Activated CD8-positive, alpha-beta memory T cell treated with anti-CD3 and anti-CD28 coated beads, Interleukin-2, amount 50 U/mL, for 1 hour (primary cell): Measurements from ENCODE around the gene ZSCAN31.
"Not testable (repeated sequence)": the region's sequence is repeated elsewhere in the genome, so short reads cannot be mapped to it uniquely, and the experiment has no call there.

ENCODE experiments used
- DNase-seq: peaks from one replicate; pipeline ENCODE4 v3.0.0-alpha.2; 2020; ENCODE audit errors: extremely low read depth

ZSCAN31 gene

GRCh38 chr6:28335564-28336283 is at the start of gene ZSCAN31:
ZSCAN31 (minus strand) TSS chr6:28336148; CDS start chr6:28329683, 6,465 bp downstream.
- DNase-seq = peak; percentile 75

GRCh38 chr6:28384143-28384533 is 48.2 kb upstream of the ZSCAN31 start:
- no peak for DNase-seq

DNA sequence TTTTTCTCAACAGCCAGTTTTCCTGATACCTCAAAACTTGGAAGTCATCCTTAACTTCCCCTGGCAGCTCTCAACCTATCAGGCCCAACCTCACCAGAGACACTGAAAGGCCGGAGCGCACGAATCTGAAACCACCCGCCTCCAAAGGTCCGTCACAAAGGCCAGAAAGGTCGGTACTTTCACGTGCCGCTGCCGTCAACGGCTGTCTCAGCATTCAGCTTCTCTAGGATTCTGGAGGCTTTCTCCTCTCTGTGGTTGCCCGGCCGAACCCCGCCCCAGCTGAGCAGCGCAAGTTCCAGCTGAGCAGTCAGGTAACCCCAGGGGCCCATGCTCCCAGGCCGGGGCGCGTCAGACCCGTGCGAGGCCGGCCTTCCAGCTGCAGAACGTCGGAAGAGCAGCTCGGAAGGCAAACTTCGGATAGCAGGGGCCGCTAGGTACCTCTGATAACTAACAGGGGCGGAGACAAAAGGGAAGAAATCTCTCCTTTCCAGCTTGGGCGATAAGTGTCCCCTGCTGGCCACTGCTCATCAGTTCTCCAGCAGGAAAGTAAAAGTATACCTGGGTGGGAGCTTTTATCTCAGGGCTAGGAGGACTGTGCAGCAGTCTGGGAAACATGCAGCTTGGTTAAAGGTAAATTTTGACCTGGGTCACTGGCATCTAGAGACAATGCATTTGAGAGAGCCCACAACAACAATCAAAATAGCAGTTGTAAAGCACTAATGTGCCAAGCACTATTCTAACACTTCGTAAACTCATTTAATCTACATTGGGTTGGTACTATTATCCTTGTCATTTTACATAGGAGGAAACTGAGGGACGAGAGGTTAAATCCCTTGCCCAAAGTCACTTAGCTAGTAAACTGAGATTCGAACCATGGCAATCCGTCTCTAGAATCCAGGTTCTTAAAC is 47.5 kb upstream of the ZSCAN31 start:
- DNase-seq = no peak

DNA sequence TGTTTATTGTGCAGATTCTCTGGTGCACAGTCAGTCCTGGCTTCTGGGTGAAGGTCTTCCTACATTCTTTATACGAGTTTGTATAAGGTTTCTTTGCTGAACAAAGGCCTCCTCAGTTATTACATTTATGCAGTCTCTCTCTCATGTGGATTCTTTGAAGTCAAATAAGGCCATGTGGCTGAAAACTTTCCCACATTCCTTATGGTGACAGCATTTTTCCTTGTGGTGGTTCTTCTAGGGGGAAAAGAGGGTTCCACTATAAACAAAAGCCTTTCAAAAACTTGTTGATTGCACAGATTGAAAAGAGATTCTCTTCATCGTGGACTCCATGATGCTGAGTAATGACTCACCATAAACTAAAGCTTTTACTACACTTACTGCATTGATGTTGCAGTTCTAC is 44.4 kb upstream of the ZSCAN31 start:
- no peak for DNase-seq

- DNase-seq = no peak
These were observed 42.7 kb upstream of the ZSCAN31 start for GRCh38 chr6:28378644-28379043.

DNA sequence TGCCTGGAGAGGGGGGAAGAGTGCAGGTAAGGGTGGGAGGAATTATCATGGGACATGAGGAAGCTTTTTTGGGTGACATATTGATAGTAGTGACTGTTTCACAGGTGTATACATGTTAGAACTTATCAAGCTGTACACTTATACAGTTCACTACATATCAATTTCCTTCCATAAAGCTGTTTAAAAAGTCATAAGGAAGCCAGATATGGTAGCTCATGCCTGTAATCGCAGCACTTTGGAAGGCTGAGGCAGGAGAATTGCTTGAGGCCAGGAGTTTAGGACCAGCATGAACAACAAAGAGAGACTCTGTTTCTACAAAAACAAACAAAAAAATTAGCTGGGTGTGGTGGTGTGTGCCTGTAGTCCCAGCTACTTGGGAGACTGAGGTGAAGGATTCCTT is 41.9 kb upstream of the ZSCAN31 start:
- no peak for DNase-seq

DNA sequence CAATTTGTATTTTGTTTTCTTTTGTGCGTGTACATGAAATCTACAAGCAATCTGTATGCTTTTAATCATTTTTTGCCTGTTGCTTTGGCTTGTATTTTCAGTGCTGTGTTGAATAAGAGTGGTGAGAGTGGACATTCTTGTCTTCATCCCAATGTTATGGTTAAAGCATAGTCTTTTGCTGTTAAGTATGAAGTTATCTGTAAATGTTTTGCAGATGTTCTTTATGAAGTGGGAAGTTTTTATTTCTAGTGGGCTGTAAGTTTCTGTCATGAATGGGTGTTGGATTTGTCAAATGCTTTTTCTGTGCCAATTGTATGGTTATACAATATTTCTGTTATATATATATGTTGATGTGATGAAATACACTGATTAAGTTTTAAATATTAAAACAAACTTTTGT is 38.0 kb upstream of the ZSCAN31 start:
- no peak for DNase-seq

GRCh38 chr6:28371706-28372451 is 35.9 kb upstream of the ZSCAN31 start:
- DNase-seq = no peak

DNA sequence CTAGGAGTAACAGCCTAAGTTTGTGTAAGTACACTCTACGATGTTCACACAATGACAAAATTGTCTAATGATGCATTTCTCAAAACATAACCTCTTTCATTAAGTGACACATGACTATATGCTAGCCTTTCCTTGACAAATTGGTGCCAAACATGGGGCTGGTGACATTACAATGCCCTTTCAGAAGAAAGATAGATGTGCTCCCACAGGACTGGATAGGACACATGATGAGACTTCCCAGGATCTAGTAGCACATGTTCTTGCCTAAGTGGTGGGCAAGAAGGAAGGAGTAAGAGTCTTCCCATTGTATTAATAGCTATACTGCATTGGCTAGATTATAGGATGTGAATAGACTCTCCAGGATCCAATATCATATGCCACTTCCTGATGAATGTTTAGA is 35.3 kb upstream of the ZSCAN31 start:
- no peak for DNase-seq

DNA sequence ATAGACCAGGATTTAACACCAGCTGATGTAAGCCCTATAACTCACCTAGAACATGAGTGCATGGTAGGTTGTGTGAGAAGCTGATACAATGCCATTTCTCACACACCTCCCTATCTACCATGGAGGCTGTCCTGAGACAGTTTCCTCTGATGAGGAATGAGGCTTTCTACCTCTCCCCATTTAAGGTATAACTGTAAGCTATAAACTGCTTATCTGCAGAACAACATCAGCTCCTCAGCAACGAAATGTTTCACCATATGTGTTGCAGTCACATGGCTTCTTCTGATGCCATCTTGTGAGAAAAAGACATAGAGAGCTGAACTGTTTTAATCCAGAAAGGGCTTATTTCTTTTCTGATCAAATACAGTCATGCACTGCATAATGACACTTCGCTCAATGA is 34.5 kb upstream of the ZSCAN31 start:
- no peak for DNase-seq

- DNase-seq = no peak
These were observed 33.5 kb upstream of the ZSCAN31 start for GRCh38 chr6:28369463-28369862.

DNA sequence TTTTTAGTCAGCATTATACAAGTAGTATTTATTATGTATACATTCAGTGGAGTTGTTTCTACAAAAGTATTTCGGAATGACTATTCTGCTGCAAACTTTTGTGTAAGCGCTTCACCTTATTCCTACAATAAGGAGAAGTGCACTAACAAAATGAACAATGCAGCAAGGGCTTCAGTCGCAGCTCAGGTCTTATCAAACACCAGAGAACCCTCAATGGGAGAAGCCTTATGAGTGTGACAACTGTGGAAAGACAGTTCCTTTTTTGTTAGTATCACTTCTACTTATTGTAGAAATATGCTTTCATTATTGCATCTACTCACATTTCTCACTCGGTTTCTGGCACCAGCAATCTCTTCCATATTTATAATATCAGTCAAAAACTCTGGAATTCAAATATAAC is 32.6 kb upstream of the ZSCAN31 start:
- DNase-seq = no peak

- DNase-seq = not testable (repeated sequence)
These were observed 29.6 kb upstream of the ZSCAN31 start for GRCh38 chr6:28365590-28365989.

DNA sequence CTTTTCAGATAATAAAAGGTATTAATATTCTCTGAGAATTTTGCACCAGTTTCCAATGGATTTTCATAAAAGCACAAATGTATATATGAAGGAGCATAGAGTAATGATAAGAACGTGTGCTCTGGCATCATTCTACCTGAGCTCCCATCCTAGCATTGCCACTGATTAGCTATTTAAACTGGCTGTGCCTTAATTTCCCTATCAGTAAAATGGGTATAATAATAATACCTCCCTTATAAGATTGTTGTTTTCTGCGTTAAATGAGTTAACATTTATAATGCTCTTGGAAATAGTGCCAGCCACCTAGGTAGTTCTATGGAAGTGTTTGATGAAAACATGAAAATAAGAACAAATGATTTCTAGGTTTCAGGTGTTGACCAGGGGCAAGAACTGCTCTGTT is 25.0 kb upstream of the ZSCAN31 start:
- DNase-seq = no peak

DNA sequence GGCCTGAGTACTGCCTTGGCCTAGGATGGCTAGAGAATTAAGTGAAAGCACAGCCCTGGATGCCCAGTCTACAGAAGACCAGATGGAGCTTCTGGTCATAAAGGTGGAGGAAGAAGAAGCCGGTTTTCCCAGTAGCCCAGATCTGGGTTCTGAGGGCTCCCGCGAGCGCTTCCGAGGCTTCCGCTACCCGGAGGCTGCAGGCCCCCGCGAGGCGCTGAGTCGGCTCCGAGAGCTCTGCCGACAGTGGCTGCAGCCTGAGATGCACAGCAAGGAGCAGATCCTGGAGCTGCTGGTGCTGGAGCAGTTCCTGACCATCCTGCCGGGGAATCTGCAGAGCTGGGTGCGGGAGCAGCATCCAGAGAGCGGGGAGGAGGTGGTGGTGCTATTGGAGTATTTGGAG is 23.6 kb upstream of the ZSCAN31 start:
- DNase-seq = not testable (repeated sequence)

GRCh38 chr6:28357036-28357435 is 21.1 kb upstream of the ZSCAN31 start:
- DNase-seq = no peak

DNA sequence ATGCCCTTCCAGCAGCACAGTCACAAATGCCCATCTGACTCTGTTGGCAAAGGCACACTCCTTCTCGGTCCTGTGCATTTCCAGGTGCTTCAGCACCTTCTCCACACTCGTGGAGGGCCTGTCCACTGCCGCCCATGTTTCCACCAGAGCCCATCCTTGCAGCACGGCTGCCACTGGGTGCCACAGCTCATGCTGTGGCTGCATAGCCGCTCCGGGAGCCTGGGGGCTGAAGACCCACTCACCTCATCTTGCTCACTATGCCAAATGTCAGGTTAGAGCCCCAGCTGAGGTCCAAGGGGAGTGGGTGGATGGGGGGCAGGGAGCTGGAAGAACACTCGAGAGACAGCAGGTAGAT is 20.7 kb upstream of the ZSCAN31 start:
- DNase-seq = no peak

DNA sequence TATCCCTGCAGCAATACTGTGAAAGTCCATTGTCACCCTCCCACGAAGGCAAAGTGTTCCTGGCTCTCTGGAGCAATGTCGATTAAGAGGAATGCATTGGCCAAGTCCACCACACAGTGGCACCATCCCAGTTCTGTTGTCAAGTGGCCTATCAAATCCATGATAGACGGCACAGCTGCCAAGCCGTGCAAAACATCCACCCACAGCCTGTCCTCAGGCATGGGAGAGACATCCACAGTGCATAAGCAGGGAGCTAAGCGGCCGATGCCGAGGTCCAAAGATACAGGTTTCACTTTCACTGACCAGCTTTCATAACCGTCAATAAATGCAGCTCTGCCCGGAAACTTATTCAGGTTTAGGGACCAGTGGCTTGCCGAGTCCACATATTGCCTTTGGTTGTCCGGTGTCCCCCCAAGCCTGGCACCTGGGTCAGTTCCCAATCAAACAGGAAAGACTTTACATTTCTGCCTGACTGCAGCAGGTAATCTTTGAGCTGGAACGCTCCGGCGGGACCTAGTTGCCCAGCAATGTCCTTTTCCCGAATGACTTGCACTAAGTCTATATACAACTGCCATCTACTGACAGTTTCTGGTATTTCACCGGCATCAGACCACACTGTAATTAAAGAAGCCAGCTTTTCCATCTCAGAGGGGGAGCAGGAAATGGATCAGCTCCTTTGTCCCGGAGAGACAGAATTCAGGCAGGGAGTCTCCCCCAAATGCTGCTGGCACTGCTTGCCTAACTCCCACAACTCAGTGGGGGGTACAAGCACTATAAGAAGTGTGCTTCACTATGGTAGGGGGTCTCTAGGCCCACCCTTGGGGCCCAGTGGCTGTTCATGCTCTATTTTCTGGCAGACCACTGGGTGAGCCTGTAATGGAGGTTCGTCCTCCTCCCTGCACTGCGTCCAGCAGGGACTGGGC is 20.1 kb upstream of the ZSCAN31 start:
- no peak for DNase-seq

DNA sequence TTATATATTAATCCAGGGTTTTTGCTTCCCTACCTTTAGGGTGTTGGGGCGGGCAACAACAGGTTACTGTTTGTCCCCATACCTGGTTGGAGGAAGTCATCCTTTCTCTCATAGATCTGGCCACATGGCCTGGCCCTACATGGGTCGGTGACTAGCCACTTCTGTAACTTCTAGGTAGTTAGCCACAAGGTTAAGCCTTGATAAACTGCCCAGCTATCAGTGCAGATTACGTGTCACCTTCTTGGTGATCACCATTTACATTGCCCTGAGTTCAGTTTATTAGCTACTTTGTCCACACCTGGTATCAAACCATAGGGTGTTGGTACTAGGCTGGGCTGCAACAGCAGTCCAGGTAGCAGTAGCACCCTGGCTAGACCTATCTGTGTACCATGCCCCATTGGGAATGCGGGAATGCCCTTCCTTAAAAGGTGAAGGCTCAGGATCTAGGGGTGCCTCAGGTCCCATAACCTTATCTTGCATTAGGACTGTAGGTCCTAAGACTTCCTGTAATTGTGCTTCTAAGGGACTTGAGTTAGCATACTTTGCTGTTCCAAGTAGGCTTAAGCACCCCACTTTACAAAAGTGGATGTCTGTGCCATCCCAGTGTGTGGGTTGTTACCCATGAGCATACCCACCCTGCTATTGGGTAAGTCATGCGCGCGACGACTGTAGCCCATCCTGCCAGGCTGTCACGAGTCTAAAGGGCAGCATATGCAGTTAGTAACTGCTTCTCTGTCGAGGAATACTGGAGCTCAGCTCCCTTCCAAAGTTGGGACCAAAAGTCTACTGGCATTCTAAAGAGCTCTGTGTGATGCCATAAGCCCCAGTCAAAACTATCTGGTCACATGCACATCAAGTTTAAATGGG is 19.0 kb upstream of the ZSCAN31 start:
- no peak for DNase-seq

GRCh38 chr6:28353981-28354676 is 18.2 kb upstream of the ZSCAN31 start:
- DNase-seq = no peak
